Mucosa of rectum (tissue), 2 donors: ENCODE measurements around the gene CNTNAP4.

Experiments
- H3K27ac ChIP-seq, 2 donors: one replicate each; pipeline ENCODE4 v1.7.0; 2013; ENCODE audit warnings: inconsistent platforms in 2 of 2, low read depth in 2 of 2, low read length in 2 of 2
- H3K27me3 ChIP-seq, 2 donors: one replicate each; pipeline ENCODE4 v1.7.0; 2013; ENCODE audit warnings: low read length in 2 of 2; ENCODE audit not compliant: control insufficient read depth in 2 of 2, insufficient read depth in 2 of 2
- H3K36me3 ChIP-seq, 2 donors: one replicate each; pipeline ENCODE4 v1.7.0; 2013; ENCODE audit warnings: low read length in 2 of 2; ENCODE audit not compliant: control insufficient read depth in 2 of 2, insufficient read depth in 2 of 2
- H3K4me1 ChIP-seq, 2 donors: one replicate each; pipeline ENCODE4 v1.7.0; 2013; ENCODE audit warnings: low read length in 2 of 2, mild to moderate bottlenecking in 1 of 2; ENCODE audit not compliant: control insufficient read depth in 2 of 2, insufficient read depth in 2 of 2
- H3K4me3 ChIP-seq, 2 donors: one replicate each; pipeline ENCODE4 v1.7.0; 2013; ENCODE audit warnings: low read length in 2 of 2
- H3K9ac ChIP-seq, 2 donors: one replicate each; pipeline ENCODE4 v1.7.0; 2013; ENCODE audit warnings: low read length in 2 of 2, low read depth in 1 of 2, mild to moderate bottlenecking in 1 of 2
- H3K9me3 ChIP-seq, 2 donors: one replicate each; pipeline ENCODE4 v1.7.0; 2013; ENCODE audit warnings: low read length in 2 of 2; ENCODE audit not compliant: control insufficient read depth in 2 of 2
- donor health status: healthy.
- donor health status: Normal muscosa, but diverticular disease.

The CNTNAP4 gene

DNA sequence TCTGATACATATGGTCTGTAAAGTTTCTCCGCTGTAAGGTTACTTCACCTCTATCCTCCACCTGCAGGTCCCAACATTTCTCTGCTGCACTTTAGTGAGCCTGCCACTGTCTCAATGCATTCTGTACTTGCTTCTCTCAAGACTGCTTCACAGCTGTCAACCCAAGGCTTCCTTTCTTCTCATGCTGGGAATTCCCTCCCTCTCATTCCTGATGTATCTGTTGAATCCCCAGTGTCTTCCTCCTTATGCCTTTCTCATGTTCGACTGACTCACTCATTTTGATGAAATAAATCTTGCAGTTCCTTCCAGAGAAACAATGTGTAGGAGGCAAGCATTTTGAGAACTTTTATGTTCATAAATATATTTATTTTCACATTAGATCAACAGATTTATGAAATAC, 288.3 kb downstream of the CNTNAP4 start:
- no peak overlapping the region for H3K9ac ChIP-seq

DNA sequence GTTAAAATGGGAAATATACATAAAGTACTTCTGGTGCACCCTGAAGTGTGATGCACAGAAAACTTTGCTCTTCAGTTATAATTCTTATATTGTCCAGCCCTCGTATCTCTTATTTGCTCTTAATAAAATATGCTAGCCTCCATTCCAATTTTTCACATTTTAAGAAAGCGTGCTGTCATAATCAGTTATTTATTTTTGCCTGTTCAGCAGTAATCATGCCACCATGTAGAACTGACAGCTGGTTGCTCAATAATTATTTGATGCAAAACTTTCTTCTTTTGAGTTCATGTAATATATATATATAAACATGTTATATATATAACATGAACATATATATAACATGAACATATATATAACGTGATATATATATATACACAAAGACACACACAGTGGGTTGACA, 294.6 kb downstream of the CNTNAP4 start:
- Histone ChIP-seq H3K27me3 (no peaks in the 10 kb centered on the region), H3K9me3 (no peaks in the 10 kb centered on the region), H3K36me3 (no peaks in the 10 kb centered on the region), H3K27ac (no peak overlapping the region), H3K4me3 (no peak overlapping the region), H3K9ac (no peak overlapping the region), H3K4me1 (no peaks in the 10 kb centered on the region)

More for the DNA sequence above, 288.3 kb downstream of the CNTNAP4 start:
- no peaks in the 10 kb centered on the region for H3K9me3 ChIP-seq
- H3K4me1 ChIP-seq: no peaks in the 10 kb centered on the region
- H3K36me3 ChIP-seq: no peaks in the 10 kb centered on the region
- no peak overlapping the region for H3K4me3 ChIP-seq
- no peaks in the 10 kb centered on the region for H3K27me3 ChIP-seq
- H3K27ac ChIP-seq: no peak overlapping the region

DNA sequence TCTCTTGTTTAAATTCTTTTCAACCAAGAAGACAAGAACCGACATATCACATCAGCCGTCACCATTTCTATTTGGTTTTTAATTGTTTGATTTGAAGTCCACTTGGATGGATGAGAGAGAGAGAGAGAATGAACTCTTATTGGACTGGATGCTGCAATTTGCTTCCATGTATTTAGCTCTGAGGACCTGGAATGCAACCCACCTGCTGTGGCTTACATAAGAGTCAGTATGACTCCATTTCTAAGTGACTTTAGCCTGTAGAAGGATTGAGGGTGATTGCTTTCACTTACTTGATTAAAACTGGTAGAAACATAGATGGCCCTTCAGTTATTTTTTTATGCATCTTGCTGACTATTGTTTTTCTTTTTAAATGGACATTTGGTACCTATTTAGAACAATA, 296.1 kb downstream of the CNTNAP4 start:
- Histone ChIP-seq H3K36me3 (no peaks in the 10 kb centered on the region), H3K27ac (no peak overlapping the region), H3K27me3 (no peaks in the 10 kb centered on the region), H3K9ac (no peak overlapping the region), H3K4me1 (no peaks in the 10 kb centered on the region), H3K4me3 (no peak overlapping the region), H3K9me3 (no peaks in the 10 kb centered on the region)

DNA sequence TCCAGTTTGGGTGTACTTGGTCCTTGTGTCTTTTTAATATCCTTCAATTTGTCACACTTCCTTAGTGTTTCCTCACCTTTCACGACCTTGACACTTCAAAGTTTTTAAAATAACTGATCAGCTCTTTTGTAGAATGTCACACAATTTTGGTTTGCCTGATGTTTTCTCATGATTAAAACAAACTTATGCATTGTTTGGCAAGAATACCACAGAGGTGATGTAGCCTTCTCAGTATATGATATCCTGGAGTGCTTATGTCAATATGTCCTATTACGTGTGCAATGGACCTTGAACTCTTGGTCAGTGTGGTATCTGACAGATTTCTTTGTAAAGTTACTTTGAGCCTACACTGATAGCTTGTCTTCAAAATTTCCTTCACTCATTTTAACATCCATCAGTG, 297.4 kb downstream of the CNTNAP4 start:
- H3K4me3 ChIP-seq: no peak overlapping the region
- no peaks in the 10 kb centered on the region for H3K36me3 ChIP-seq
- H3K9me3 ChIP-seq: no peaks in the 10 kb centered on the region
- H3K4me1 ChIP-seq: no peaks in the 10 kb centered on the region
- H3K27me3 ChIP-seq: no peaks in the 10 kb centered on the region
- no peak overlapping the region for H3K9ac ChIP-seq
- H3K27ac ChIP-seq: no peak overlapping the region

DNA sequence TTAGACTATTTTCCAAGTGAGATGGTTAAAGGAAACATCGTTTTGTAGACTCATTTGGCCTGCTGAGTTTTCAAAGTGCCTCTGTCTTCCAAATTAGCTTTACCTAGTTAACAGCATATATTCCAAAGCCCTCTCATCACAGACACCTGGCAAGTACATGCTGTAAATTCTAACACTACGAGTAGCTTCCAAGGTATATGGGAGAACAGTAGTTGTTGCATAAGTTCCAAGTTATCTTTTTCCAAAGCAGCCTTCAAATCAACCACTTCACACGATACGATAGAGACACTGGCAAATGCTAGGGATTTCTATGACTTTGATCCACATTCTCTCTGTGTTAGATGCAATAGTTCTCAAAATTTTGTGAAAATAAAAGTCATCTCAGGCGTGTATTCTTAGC, 299.3 kb downstream of the CNTNAP4 start:
- Histone ChIP-seq H3K4me1 (no peaks in the 10 kb centered on the region), H3K27me3 (no peaks in the 10 kb centered on the region), H3K9ac (no peak overlapping the region), H3K36me3 (no peaks in the 10 kb centered on the region), H3K4me3 (no peak overlapping the region), H3K9me3 (no peaks in the 10 kb centered on the region), H3K27ac (no peak overlapping the region)

DNA sequence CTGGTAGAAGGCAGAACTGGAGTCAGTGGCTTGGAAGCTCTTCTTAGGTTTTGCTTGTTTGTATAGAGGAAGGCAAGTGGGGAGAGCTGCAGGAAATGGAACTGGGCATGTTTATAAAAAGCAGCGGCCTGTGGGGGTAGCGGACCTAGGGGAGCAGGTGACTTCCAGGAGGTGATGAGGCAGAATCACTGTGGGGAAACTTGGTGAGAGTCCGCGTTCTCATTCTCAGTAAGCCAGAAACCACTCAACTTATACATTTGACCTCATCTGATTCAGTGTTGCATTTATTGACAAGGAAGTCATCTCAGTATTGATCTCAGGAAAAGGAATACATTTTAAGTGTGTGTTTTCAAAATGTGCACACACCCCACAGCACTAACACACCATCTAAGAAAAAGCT, 299.8 kb downstream of the CNTNAP4 start:
- H3K9ac ChIP-seq: no peak overlapping the region
- H3K27me3 ChIP-seq: no peaks in the 10 kb centered on the region
- H3K27ac ChIP-seq: no peak overlapping the region

DNA sequence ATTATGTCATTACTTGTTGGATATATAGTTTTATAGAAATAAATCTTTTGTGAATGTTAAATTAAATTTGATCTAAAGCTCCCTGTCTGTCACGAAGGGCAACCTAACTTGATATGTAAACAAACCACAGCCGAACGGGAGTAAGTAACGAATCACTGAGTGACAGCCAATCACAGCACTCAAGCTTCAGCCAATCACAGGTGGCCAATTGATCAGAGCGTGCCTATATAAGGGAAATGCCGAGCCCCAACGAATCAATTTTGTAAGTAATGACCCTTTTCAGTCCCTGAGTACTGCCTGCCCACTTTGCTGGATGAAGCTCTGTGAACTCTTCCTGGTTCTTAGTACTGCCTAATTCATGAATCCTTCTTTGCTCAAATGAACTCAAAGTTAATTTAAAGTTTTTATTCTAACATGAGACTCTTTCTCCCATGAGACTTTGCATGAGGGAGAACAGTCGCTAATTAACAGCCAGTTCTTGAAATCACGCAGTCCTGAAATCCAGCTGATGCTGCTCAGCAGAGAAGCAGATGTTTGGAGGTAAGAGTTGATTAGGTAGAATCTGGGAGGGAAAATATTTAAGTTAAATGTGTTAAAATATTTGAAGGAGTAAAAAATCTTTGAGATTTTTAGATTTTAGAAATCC, 302.2 kb downstream of the CNTNAP4 start:
- no peaks in the 10 kb centered on the region for H3K9me3 ChIP-seq

More for the DNA sequence above, 299.8 kb downstream of the CNTNAP4 start:
- Histone ChIP-seq H3K9me3 (no peaks in the 10 kb centered on the region), H3K4me3 (no peak overlapping the region), H3K4me1 (no peaks in the 10 kb centered on the region), H3K36me3 (no peaks in the 10 kb centered on the region)

DNA sequence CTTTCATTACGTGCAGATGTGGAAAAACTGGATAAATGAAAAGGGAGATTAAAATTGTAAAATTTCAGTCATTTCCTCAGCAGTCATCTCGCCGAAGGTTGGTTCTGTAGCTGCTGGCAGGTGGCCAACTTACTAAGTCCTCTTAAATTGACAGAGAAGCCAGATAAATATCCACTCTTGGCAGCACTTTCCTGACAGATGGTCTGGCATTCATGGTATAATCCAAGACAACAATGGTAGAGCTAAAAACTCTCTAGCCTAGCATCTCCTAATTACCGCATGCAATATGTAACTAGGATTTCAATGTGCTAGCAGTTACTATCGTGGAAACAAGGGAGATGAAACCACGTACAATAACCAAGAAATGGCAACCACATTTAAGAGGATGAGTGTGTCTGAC, 306.3 kb downstream of the CNTNAP4 start:
- Histone ChIP-seq H3K9me3 (no peaks in the 10 kb centered on the region), H3K4me3 (no peak overlapping the region), H3K27me3 (no peaks in the 10 kb centered on the region), H3K9ac (no peak overlapping the region), H3K27ac (no peak overlapping the region), H3K4me1 (no peaks in the 10 kb centered on the region), H3K36me3 (no peaks in the 10 kb centered on the region)

More for the DNA sequence above, 302.2 kb downstream of the CNTNAP4 start:
- H3K27me3 ChIP-seq: no peaks in the 10 kb centered on the region
- no peaks in the 10 kb centered on the region for H3K36me3 ChIP-seq
- no peak overlapping the region for H3K9ac ChIP-seq
- H3K4me1 ChIP-seq: no peaks in the 10 kb centered on the region
- no peak overlapping the region for H3K27ac ChIP-seq
- no peak overlapping the region for H3K4me3 ChIP-seq

DNA sequence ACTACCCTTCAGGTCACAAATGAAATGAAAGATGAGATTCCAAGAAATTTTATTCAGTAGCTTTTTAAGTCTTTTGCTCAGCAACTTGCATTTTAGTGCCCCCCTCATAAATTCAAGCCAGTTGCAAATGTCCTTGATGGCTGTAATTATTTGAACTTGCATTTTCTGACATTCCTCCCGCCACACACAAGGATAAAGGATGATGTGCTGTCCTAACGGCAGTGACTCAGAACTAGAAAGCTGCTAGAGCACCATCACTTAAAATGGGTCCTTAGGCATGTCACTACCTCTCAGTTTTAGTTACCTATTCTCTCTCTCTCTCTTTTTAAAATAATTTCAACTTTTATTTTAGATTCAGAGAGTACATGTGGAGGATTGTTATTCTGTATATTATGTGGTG, 306.7 kb downstream of the CNTNAP4 start:
- Histone ChIP-seq H3K27me3 (no peaks in the 10 kb centered on the region), H3K4me3 (no peak overlapping the region), H3K9ac (no peak overlapping the region), H3K27ac (no peak overlapping the region), H3K36me3 (no peaks in the 10 kb centered on the region), H3K9me3 (no peaks in the 10 kb centered on the region), H3K4me1 (no peaks in the 10 kb centered on the region)

DNA sequence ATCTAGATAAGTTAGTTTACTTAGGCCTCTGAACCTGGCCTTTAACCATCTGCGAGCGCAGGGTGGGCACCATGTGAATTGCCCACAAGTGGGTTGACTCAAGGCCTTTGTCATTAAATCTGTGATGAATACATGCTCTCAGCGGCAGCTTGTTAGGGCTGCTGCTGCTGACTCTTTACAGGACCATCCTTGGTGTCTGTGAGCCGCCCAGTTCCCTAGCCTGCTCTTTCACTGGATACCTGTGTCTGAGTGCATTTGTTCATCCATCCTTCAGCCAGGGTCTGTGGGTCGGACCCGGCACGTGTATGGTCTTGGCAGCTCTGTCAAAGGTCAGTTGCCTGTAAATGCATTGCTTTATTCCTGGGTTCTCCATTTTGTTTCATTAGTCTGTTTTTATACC, 321.3 kb downstream of the CNTNAP4 start:
- no peak overlapping the region for H3K9ac ChIP-seq
- no peaks in the 10 kb centered on the region for H3K4me1 ChIP-seq
- H3K27me3 ChIP-seq: no peaks in the 10 kb centered on the region
- H3K36me3 ChIP-seq: no peaks in the 10 kb centered on the region
- H3K4me3 ChIP-seq: no peak overlapping the region
- no peaks in the 10 kb centered on the region for H3K9me3 ChIP-seq
- no peak overlapping the region for H3K27ac ChIP-seq

DNA sequence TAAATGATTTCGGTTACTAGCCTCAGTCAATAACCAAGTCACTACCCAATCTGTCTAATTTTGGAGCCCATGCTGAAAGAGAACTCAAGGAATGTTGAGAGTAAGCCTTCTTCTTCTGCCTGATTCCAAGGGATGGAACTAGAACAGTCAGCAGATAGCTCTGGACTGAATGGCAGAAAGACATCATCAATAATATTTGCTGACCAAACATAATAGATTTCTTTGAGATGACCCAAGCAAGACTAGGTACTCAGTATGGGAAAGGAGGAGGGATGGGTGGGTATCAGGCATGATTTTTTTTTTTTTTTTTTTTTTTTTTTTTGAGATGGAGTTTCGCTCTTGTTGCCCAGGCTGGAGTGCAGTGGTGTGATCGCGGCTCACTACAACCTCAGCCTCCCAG, 330.1 kb downstream of the CNTNAP4 start:
- no peaks in the 10 kb centered on the region for H3K9me3 ChIP-seq
- no peak overlapping the region for H3K4me3 ChIP-seq
- no peaks in the 10 kb centered on the region for H3K27me3 ChIP-seq
- no peaks in the 10 kb centered on the region for H3K4me1 ChIP-seq
- H3K36me3 ChIP-seq: no peaks in the 10 kb centered on the region
- H3K9ac ChIP-seq: no peak overlapping the region
- no peak overlapping the region for H3K27ac ChIP-seq
